Kidney capillary endothelial cell (primary cell): ENCODE measurements around the gene ERC2.

Experiments
- DNase-seq: peaks from one replicate; pipeline ENCODE4 v3.0.0-alpha.2; 2018; ENCODE audit warnings: low spot score

The ERC2 gene

GRCh38 chr3:55923626-55924025, 544.6 kb downstream of the ERC2 start:
- no peak for DNase-seq

- DNase-seq: no peak
These were observed 545.1 kb downstream of the ERC2 start for GRCh38 chr3:55923207-55923606.

GRCh38 chr3:55912880-55913279, 555.4 kb downstream of the ERC2 start:
- no peak for DNase-seq

GRCh38 chr3:55911266-55911665, 557.0 kb downstream of the ERC2 start:
- DNase-seq: no peak

GRCh38 chr3:55910543-55910942, 557.7 kb downstream of the ERC2 start:
- DNase-seq: no peak

- DNase-seq: no peak
These were observed 558.9 kb downstream of the ERC2 start for GRCh38 chr3:55909373-55909772.

GRCh38 chr3:55907616-55908015, 560.7 kb downstream of the ERC2 start:
- DNase-seq: no peak

- no peak for DNase-seq
These were observed 561.4 kb downstream of the ERC2 start for GRCh38 chr3:55906896-55907295.

- DNase-seq: no peak
These were observed 563.6 kb downstream of the ERC2 start for GRCh38 chr3:55904716-55905115.

- no peak for DNase-seq
These were observed 564.6 kb downstream of the ERC2 start for GRCh38 chr3:55903680-55904079.

GRCh38 chr3:55902221-55902900, 565.9 kb downstream of the ERC2 start:
- DNase-seq: no peak

- no peak for DNase-seq
These were observed 568.4 kb downstream of the ERC2 start for GRCh38 chr3:55899887-55900286.

- DNase-seq: no peak
These were observed 570.6 kb downstream of the ERC2 start for GRCh38 chr3:55897573-55898224.

GRCh38 chr3:55895897-55896566, 572.2 kb downstream of the ERC2 start:
- DNase-seq: no peak

- DNase-seq: no peak
These were observed 573.7 kb downstream of the ERC2 start for GRCh38 chr3:55894605-55895004.

GRCh38 chr3:55893045-55893664, 575.1 kb downstream of the ERC2 start:
- DNase-seq: peak; percentile 7

- DNase-seq: no peak
These were observed 577.2 kb downstream of the ERC2 start for GRCh38 chr3:55891106-55891505.

GRCh38 chr3:55888282-55888885, 579.9 kb downstream of the ERC2 start:
- DNase-seq: no peak

GRCh38 chr3:55885721-55886120, 582.5 kb downstream of the ERC2 start:
- peak; percentile 31 for DNase-seq

- no peak for DNase-seq
These were observed 583.6 kb downstream of the ERC2 start for GRCh38 chr3:55884491-55885285.

- no peak for DNase-seq
These were observed 584.2 kb downstream of the ERC2 start for GRCh38 chr3:55884066-55884465.

GRCh38 chr3:55882006-55882405, 586.3 kb downstream of the ERC2 start:
- no peak for DNase-seq
